NCI-H526 treated with DMSO at 0.1 percent for 48 hours (cell line): ENCODE results near the gene DPP6.

Experiments
- DNase-seq: peaks from one replicate; lab custom pipeline; 2025; lab: John Stamatoyannopoulos, UW

Gene DPP6

GRCh38 chr7:154338701-154339506 lies 286.7 kb downstream of the DPP6 start:
- no peak for DNase-seq

DNA sequence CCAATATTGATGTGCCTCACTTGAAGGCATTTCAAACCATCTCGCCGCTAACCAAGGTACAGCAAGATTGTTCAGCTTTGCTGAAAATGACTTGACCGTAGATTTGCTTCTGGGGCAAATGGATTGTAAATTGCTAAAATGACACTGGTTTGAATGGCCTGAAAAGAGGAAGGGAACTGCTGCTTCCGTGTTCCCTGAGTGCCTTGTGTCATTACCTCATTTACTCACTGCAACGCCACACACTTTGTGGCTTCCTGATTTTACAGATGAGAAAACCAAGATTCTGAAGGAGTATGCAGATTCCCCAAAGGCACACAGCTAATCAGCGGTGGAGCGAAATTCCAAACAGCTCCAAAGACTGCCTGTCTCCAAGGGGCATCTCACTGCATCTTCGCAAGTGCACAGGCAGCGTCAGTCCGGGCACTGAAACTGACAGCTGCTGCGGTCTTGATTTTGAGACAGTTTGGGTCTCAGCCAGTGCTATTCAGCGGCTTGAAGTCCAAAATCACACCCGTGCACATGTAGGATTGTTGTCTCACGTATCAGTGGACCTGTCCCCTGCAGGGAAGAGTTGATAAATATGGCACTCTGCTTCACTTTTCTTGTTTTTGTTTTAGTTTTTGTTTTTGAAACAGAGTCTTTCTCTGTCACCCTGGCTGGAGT lies 290.9 kb downstream of the DPP6 start:
- no peak for DNase-seq

DNA sequence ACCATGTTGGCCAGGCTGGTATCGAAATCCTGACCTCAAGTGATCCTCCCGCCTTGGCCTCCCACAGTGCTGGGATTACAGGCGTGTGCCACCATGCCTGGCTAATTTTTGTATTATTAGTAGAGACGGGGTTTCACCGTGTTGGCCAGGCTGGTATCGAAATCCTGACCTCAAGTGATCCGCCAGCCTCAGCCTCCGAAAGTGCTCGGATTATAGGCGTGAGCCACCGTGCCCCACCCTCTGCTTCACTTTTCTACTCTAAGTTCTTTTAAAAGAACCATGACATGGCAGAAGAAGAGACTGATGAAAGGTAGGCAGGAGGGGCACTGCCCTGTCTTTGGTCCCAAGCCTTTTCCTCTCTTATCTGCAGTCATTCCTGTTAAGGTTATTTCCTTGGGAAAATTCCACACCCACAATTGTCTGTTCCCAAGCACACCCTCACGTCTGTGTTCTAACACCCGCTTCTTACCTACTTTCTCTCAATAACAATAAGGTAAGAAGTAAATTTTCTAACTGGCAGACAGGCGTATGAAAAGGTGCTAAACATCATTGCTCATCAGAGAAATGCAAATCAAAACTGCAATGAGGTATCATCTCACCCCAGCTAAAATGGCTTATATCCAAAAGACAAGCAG lies 291.7 kb downstream of the DPP6 start:
- no peak for DNase-seq

- DNase-seq = no peak
Observed at GRCh38 chr7:154345093-154345492, 292.9 kb downstream of the DPP6 start.

DNA sequence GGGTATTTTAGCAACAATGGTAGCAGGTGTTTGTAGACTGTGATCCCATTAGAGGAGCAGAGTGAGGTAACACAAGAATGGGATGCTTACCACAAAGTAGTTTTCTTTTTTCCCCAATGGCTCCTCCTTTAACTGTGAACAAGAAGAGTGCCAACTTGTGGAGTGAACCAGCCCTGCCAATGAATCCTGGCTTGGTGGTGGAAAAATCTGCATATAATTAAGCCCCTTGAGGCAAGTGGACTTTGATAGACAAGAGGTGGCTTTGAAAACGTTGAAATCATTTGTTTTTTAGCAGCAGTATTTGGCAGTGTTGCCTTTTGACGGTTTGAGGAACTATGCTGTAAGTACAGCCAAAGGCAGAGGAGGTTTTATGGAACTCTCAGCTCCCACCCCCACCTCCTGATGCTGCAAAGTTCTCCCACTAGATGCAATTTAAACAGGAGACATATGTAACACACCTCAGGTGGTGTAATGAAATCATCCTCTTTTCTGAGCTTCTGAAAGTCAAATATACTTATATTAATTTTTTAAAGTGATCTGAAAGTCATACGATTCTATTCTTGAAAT lies 295.6 kb downstream of the DPP6 start:
- DNase-seq = no peak

DNA sequence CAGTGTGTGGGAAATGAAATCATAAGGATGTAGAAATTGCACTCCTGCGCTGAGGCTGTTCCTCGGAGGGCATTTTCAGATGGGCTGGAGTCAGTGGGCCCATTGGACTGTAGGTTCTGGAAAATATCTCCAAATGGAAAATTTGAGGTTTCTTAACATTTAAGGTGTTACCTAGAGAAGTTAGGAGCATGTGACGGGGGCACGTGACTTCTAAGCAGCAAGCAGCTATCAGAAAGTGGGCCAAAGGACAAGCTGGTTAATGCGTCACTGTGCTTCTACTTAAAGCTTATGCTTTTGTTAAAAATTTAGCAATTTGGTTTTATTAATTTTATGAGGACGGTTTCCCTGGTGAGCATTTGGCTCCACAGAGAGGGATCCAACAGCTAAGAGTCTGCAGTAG lies 298.7 kb downstream of the DPP6 start:
- no peak for DNase-seq

DNA sequence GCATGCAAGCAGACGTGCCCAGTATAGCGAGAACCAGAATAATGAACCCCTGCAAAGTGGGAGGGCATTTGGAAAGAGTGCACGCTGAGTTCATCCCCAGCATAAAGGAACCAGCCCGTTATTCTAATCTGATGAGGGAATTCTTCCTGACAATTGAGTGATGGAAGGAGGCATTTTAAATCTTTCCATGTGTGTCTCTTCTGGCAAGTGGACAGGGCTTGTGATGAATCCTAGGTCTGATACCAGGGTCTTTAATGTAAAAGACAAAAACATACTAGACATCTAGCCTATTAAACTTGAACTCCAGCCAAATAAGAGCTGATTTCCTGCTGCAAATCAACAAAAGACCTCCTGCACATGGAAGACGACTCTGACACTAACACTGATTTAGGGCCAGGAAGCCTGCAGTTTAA lies 301.2 kb downstream of the DPP6 start:
- DNase-seq = no peak

GRCh38 chr7:154364170-154364569 lies 312.0 kb downstream of the DPP6 start:
- no peak for DNase-seq

DNA sequence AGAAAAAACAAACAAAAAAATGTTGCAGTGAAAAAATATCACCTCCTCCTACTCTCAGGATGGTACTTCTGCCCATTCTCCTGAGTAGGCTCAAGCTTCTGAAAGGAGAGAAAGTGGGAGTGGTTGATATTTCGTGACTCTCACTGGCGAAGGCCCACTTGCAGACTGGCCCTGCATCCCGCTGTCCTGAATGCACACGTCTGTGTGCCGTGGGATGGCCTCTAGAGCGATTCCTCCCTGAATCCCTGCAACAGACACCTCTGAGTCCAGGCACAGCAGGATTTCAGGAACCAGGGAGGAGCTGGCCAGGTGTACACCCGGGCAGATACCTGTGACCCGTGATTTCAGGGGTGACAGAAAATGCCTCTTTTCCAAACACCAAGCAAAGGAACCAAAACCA lies 319.2 kb downstream of the DPP6 start:
- DNase-seq = no peak

GRCh38 chr7:154372011-154372601 lies 319.9 kb downstream of the DPP6 start:
- DNase-seq = no peak

- DNase-seq = no peak
Observed at GRCh38 chr7:154373956-154374355, 321.8 kb downstream of the DPP6 start.

- no peak for DNase-seq
Observed at GRCh38 chr7:154375956-154376355, 323.8 kb downstream of the DPP6 start.

DNA sequence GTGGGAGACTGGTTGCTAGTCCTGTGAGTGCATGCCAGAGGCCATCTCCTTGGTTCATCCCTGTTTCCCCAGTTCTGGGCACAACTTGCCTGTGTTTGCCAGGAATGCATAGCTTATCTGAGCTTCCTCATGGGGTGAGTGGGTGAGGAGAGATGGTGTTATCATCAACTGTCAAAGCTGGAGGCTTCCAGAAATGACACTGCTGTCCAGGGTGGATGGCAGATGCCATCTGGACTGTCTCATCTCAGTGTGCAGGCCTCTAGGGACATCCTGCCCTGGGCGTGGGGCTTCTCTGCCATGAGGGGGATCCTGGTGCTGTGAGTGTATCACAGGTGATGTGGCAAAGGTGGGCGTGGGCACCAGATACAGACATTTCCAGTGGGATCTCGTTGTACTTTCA lies 328.6 kb downstream of the DPP6 start:
- no peak for DNase-seq

- no peak for DNase-seq
Observed at GRCh38 chr7:154383045-154383444, 330.8 kb downstream of the DPP6 start.

DNA sequence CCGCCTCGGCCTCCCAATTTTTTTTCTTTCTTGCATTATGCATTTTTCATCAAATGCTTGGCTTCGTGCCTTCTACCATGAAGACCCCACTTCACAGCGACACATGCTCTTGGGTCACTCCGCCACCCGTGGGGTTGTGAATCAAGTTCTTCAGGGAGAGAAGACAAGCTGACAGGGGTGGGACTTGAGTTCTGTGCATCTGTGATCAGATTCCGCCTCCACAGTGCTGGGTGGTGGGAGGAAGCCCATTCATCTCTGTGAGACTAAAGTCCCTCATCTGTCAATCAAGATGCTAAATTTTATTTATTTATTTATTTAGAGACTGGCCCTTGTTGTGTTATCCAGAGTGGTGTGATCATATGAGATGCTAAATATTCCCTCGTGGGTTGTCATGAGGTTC lies 333.0 kb downstream of the DPP6 start:
- no peak for DNase-seq

DNA sequence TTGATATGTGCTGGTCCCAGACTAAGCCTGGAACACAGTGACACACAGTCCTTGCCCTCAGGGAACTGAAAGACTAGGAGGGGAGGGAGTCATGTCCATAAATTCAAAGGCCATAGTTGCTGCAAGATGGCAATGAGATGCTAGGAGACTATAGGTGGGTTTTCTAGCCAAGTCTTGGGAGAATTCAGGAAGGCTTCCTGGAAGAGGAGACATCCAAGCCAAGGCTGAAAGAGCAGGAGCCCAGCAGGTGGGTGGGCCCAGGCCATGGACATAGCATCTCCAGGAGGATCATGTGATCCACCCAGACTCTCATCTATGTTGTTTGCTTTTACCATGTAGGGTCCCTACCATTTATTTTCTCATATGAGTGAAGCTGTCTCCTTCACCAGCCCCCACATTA lies 335.1 kb downstream of the DPP6 start:
- DNase-seq = no peak

DNA sequence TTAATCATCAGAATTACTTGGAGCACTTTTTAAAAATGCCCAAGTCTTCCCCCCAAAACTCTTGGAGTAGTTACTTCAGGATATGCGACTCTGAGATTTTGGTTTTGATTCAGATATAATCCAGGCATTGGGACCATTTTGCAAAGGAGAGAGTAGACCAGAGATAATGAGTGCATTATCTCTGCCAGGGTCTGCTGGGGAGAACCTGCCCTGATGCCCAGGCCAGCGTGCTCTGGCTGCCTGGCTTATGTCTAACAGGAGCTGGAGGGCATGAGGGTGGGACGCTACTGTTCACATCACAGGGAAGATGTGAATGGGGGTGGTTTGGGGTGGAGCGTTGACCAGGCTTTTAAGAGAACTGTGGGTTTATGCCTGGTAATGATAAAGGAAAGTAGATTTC lies 336.2 kb downstream of the DPP6 start:
- no peak for DNase-seq

DNA sequence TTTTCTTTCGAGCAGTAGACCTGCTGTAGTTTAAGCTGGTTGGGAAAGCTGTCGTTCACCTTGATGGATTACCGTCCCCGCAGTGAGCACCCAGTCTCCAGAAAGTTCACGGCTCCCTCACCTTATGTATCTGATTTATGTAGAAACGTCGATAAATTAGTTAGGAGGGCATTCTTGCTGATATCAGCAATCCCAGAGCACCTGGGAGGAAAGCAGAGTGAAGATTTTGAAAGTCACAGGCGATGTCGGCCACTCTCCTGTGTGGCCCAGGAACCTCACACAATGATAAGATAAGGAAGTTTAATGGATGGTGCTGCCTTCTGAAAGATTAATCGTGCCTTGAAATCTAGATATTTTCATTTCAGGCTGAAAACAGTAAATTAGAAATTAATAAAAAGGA lies 336.8 kb downstream of the DPP6 start:
- DNase-seq = no peak

GRCh38 chr7:154390961-154391360 lies 338.8 kb downstream of the DPP6 start:
- DNase-seq = no peak

- no peak for DNase-seq
Observed at GRCh38 chr7:154394804-154395203, 342.6 kb downstream of the DPP6 start.

- DNase-seq = no peak
Observed at GRCh38 chr7:154406312-154406711, 354.1 kb downstream of the DPP6 start.

DNA sequence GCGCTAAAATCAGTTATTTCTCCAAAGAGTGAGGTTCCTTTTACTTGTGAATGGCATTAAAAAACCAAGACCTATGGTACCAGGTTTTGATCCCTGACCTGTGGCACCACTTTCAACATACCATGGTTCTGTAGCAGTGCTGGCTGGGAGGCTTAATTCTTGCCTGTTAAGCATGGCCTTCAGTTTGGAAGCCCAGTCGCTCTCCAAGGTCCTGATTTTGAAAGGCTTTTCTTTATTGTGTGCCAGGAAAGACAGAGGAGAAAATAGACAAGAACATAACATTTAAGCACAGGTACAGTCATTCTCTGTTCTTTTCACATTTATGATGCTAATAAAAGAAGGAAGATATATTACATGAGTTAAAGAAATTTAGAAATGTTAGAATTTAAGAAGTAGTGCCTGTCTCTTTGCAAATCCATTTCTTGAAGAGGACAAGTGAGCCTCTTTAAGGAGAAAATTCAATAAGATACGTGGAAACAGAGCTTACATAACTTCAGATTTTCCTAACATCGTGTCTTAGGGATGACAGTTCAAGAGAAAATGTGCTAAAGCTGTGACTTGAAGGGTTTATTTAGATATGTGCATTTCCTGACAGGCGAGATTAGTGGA lies 357.6 kb downstream of the DPP6 start:
- DNase-seq = no peak
